PFSK-1 (cell line): ENCODE data around the gene OTP.

Source experiments
- POLR2AphosphoS5 ChIP-seq: IDR thresholded peaks from 2 replicates; pipeline ENCODE4 v1.6.1; 2012; ENCODE audit warnings: low read depth, mild to moderate bottlenecking, control low read depth, low read length, moderate library complexity
- SIN3A ChIP-seq: IDR thresholded peaks from 2 replicates; pipeline ENCODE4 v1.6.1; 2012; ENCODE audit warnings: mild to moderate bottlenecking, low read length, moderate library complexity, borderline replicate concordance; ENCODE audit not compliant: insufficient read depth
- TF ChIP-seq, protein P1 (sequence below), 2 experiments: IDR thresholded peaks; 2 replicates each; pipeline versions ENCODE4 v1.6.1 to v1.8.0; 2011 to 2012; ENCODE audit warnings: low read depth in 2 of 2, low read length in 2 of 2, control low read depth in 1 of 2, inconsistent platforms in 1 of 2, mild to moderate bottlenecking in 1 of 2, moderate library complexity in 1 of 2; ENCODE audit not compliant: insufficient read depth in 1 of 2

DNA sequence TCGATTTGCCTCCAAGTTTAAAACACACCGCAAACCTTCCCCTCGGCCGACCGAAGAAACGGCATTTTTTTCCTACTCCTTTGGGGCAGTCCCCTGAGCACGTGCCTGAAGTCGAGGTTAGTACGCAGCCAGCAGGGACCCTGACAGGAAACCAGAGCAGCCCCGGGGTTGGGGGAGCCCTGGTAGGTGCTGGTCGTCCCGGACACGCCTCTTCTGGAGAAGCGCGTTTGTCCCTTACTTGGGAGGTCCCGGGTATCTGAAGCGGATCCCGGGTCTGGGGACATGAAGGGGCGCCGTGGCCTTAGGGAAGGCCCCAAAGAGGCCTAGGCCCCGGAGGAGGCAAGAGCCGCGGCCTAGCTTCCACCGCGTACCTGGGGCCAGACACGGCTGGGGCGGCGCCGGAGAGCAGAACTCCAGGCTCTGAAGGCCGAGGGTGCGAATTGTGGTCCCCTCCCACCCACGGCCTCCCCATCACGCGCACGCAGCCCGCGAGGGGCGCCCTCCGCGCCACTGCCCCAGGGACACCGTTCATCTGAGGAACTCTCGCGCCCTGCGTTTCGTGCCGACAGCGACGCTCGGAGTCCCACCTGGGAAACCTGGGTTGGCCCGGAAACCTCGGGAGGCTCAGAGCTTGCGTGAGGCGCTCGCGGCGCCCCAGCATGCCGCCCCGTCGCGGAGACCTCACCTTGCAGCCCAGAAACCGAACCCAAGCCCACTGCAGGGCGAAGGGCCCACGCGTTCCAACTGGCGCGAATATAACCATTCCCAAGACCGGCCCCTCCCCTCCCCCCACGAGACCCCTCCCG is 10.4 kb downstream of the OTP start:
- TF ChIP-seq, protein P1, sequence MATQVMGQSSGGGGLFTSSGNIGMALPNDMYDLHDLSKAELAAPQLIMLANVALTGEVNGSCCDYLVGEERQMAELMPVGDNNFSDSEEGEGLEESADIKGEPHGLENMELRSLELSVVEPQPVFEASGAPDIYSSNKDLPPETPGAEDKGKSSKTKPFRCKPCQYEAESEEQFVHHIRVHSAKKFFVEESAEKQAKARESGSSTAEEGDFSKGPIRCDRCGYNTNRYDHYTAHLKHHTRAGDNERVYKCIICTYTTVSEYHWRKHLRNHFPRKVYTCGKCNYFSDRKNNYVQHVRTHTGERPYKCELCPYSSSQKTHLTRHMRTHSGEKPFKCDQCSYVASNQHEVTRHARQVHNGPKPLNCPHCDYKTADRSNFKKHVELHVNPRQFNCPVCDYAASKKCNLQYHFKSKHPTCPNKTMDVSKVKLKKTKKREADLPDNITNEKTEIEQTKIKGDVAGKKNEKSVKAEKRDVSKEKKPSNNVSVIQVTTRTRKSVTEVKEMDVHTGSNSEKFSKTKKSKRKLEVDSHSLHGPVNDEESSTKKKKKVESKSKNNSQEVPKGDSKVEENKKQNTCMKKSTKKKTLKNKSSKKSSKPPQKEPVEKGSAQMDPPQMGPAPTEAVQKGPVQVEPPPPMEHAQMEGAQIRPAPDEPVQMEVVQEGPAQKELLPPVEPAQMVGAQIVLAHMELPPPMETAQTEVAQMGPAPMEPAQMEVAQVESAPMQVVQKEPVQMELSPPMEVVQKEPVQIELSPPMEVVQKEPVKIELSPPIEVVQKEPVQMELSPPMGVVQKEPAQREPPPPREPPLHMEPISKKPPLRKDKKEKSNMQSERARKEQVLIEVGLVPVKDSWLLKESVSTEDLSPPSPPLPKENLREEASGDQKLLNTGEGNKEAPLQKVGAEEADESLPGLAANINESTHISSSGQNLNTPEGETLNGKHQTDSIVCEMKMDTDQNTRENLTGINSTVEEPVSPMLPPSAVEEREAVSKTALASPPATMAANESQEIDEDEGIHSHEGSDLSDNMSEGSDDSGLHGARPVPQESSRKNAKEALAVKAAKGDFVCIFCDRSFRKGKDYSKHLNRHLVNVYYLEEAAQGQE (IDR thresholded peaks at IDR 0.05; ENCODE audit: insufficient read depth in 1 of 2, low read depth in 2 of 2, low read length in 2 of 2), result no peak
- TF ChIP-seq SIN3A, result no peak
- no peak for TF ChIP-seq POLR2AphosphoS5
